Spleen (tissue), 7 donors: Measurements from ENCODE around the gene EFNA5.

Experiments used
- POLR2A ChIP-seq, 3 donors: fragments of 450-650 bp; IDR thresholded peaks; one replicate each; pipeline ENCODE4 v1.5.1; 2017; ENCODE audit warnings: antibody characterized with exemption in 3 of 3, mild to moderate bottlenecking in 1 of 3
- POLR2AphosphoS5 ChIP-seq, 3 donors: sonication (generic); formaldehyde crosslinking; IDR thresholded peaks; one replicate each; pipeline ENCODE4 v1.5.1; 2017; ENCODE audit warnings: antibody characterized with exemption in 3 of 3
- TF ChIP-seq, protein P1 (sequence below), 11 experiments: fragments of 200-600 bp in 7 of 11; fragments of 450-650 bp in 4 of 11; sonication (generic) in 4 of 11; IDR thresholded peaks in 8 of 11; conservative IDR thresholded peaks in 3 of 11; 1 replicate in 7 of 11; 2 replicates in 4 of 11; pipeline versions ENCODE4 v1.4.0 to v1.8.0; 2016 to 2021; ENCODE audit warnings: antibody characterized with exemption in 11 of 11, inconsistent platforms in 4 of 11, mild to moderate bottlenecking in 1 of 11
- donor health status: DM: no; HTN: no; CAD: no; lungs with moderate emphysema.
- donor health status: DM: no; HTN: no; CAD: no.
- donor health status: DM: no; HTN: no; CAD: no.

- no peak for TF ChIP-seq POLR2AphosphoS5 (IDR thresholded peaks at IDR 0.05)
- TF ChIP-seq, protein P1, sequence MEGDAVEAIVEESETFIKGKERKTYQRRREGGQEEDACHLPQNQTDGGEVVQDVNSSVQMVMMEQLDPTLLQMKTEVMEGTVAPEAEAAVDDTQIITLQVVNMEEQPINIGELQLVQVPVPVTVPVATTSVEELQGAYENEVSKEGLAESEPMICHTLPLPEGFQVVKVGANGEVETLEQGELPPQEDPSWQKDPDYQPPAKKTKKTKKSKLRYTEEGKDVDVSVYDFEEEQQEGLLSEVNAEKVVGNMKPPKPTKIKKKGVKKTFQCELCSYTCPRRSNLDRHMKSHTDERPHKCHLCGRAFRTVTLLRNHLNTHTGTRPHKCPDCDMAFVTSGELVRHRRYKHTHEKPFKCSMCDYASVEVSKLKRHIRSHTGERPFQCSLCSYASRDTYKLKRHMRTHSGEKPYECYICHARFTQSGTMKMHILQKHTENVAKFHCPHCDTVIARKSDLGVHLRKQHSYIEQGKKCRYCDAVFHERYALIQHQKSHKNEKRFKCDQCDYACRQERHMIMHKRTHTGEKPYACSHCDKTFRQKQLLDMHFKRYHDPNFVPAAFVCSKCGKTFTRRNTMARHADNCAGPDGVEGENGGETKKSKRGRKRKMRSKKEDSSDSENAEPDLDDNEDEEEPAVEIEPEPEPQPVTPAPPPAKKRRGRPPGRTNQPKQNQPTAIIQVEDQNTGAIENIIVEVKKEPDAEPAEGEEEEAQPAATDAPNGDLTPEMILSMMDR (IDR thresholded peaks at IDR 0.05 in 8 of 11, conservative IDR thresholded peaks at IDR 0.05 in 3 of 11), result no peak
- no peak for TF ChIP-seq POLR2A (IDR thresholded peaks at IDR 0.05)
Observed at GRCh38 chr5:107502676-107503060, 168.1 kb downstream of the EFNA5 start.
